ENCODE measurements around the gene MLLT3. TPM values are rescaled to one million over a fixed set of nuclear protein-coding genes. Genes with fewer than 3 reads are reported as not detected.

The MLLT3 gene
- total RNA-seq, 6 experiments from 2014 or later: 0.43 to 2.5 (median 1.2) TPM

GRCh38 chr9:20599195-20599594 is 23.1 kb downstream of the MLLT3 start:
- ATAC-seq (no peak), DNase-seq (no peak)
- Histone ChIP-seq H3K27ac (no peak overlapping the region), H3K4me3 (no peak overlapping the region), H3K36me3 (no peaks in the 10 kb centered on the region), H3K9me3 (no peaks in the 10 kb centered on the region), H3K4me1 (no peaks in the 10 kb centered on the region), H3K27me3 (no peaks in the 10 kb centered on the region)
- 50% methylated on average over 1 of the region's 3 CpGs for WGBS (ENCODE audit: insufficient coverage, low coverage, low lambda C conversion rate, missing lambda C conversion rate)
- TF ChIP-seq CTCF (IDR thresholded peaks at IDR 0.05) (no peak), POLR2A (IDR thresholded peaks at IDR 0.05) (no peak)
- intact Hi-C loops (cut with DNase I): no loop called here

- TF ChIP-seq POLR2A (IDR thresholded peaks at IDR 0.05): no peak
- no peak for TF ChIP-seq CTCF (IDR thresholded peaks at IDR 0.05)
- H3K4me1 ChIP-seq: no peaks in the 10 kb centered on the region
- H3K36me3 ChIP-seq: no peaks in the 10 kb centered on the region
- intact Hi-C loops (cut with DNase I): no loop called here
- no peaks in the 10 kb centered on the region for H3K27me3 ChIP-seq
- 60% methylated on average over 1 of the region's 1 CpG for WGBS (ENCODE audit: insufficient coverage, low coverage, low lambda C conversion rate, missing lambda C conversion rate)
- no peaks in the 10 kb centered on the region for H3K9me3 ChIP-seq
- ATAC-seq (no peak), DNase-seq (no peak)
- no peak overlapping the region for H3K27ac ChIP-seq
- H3K4me3 ChIP-seq: no peak overlapping the region
Measured at GRCh38 chr9:20598367-20598766, 23.9 kb downstream of the MLLT3 start.

- ATAC-seq: no peak
- Histone ChIP-seq H3K27me3 (no peaks in the 10 kb centered on the region), H3K36me3 (no peaks in the 10 kb centered on the region), H3K4me1 (no peaks in the 10 kb centered on the region), H3K9me3 (no peaks in the 10 kb centered on the region), H3K4me3 (no peak overlapping the region), H3K27ac (no peak overlapping the region)
- intact Hi-C loops (cut with DNase I): no loop called here
- no peak for DNase-seq
- no peak for TF ChIP-seq CTCF (IDR thresholded peaks at IDR 0.05)
Measured at GRCh38 chr9:20597862-20598261, 24.4 kb downstream of the MLLT3 start.

- Histone ChIP-seq H3K36me3 (no peaks in the 10 kb centered on the region), H3K27me3 (no peaks in the 10 kb centered on the region), H3K9me3 (no peaks in the 10 kb centered on the region), H3K27ac (no peak overlapping the region), H3K4me1 (no peaks in the 10 kb centered on the region), H3K4me3 (no peak overlapping the region)
- DNase-seq (no peak), ATAC-seq (no peak)
- 63% methylated on average over 3 of the region's 3 CpGs for WGBS (ENCODE audit: insufficient coverage, low coverage, low lambda C conversion rate, missing lambda C conversion rate)
- TF ChIP-seq CTCF (IDR thresholded peaks at IDR 0.05): no peak
- TF ChIP-seq POLR2A (IDR thresholded peaks at IDR 0.05): no peak
- intact Hi-C loops (cut with DNase I): no loop called here
Measured at GRCh38 chr9:20594608-20595007, 27.7 kb downstream of the MLLT3 start.

- no peak for ATAC-seq
- Histone ChIP-seq H3K36me3 (no peaks in the 10 kb centered on the region), H3K4me1 (no peaks in the 10 kb centered on the region), H3K27ac (no peak overlapping the region), H3K27me3 (no peaks in the 10 kb centered on the region), H3K4me3 (no peak overlapping the region), H3K9me3 (no peaks in the 10 kb centered on the region)
- TF ChIP-seq POLR2A (IDR thresholded peaks at IDR 0.05): no peak
- TF ChIP-seq CTCF (IDR thresholded peaks at IDR 0.05): no peak
- 54% methylated on average over 2 of the region's 2 CpGs for WGBS (ENCODE audit: insufficient coverage, low coverage, low lambda C conversion rate, missing lambda C conversion rate)
- intact Hi-C loops (cut with DNase I): no loop called here
- DNase-seq: no peak
Measured at GRCh38 chr9:20593537-20593936, 28.8 kb downstream of the MLLT3 start.

Data from right lobe of liver (tissue), 6 donors.